ENCODE data around the gene SNRNP200.

DNA sequence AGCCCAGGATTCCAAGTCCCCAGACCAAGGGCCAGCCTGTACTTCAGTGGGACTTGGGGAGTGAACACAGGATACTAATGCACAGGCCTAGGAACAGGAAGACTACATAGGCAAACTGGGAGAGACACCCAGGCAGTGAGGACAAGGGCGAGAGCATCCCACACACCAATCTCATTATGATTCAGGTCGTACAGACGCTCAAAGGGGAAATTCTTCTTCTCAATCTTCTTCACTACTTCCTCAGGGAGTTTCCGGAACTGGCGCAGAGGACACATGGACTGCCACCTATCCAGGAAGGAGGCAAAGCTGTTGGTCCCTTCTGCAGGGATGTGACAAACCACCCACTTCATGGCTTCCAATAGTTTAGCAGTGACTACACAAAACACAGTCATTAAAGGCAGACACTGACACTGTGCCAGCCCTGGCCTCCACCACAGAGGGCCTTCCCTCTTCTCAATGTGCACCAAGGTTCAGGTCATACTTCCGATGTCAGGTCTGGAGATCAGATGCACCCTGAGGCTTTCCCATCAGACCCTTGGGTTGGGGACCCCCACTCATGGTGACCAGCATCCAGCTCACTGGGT, 18.0 kb downstream of the SNRNP200 start:
- TF ChIP-seq, protein P1, sequence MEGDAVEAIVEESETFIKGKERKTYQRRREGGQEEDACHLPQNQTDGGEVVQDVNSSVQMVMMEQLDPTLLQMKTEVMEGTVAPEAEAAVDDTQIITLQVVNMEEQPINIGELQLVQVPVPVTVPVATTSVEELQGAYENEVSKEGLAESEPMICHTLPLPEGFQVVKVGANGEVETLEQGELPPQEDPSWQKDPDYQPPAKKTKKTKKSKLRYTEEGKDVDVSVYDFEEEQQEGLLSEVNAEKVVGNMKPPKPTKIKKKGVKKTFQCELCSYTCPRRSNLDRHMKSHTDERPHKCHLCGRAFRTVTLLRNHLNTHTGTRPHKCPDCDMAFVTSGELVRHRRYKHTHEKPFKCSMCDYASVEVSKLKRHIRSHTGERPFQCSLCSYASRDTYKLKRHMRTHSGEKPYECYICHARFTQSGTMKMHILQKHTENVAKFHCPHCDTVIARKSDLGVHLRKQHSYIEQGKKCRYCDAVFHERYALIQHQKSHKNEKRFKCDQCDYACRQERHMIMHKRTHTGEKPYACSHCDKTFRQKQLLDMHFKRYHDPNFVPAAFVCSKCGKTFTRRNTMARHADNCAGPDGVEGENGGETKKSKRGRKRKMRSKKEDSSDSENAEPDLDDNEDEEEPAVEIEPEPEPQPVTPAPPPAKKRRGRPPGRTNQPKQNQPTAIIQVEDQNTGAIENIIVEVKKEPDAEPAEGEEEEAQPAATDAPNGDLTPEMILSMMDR (IDR thresholded peaks at IDR 0.05; ENCODE audit: insufficient read depth, low read length): no peak
- TF ChIP-seq GABPA (IDR thresholded peaks at IDR 0.05; ENCODE audit: low read depth) (no peak), POLR2AphosphoS5 (IDR thresholded peaks at IDR 0.05; ENCODE audit: low read depth) (no peak)
- TF ChIP-seq, protein P2, sequence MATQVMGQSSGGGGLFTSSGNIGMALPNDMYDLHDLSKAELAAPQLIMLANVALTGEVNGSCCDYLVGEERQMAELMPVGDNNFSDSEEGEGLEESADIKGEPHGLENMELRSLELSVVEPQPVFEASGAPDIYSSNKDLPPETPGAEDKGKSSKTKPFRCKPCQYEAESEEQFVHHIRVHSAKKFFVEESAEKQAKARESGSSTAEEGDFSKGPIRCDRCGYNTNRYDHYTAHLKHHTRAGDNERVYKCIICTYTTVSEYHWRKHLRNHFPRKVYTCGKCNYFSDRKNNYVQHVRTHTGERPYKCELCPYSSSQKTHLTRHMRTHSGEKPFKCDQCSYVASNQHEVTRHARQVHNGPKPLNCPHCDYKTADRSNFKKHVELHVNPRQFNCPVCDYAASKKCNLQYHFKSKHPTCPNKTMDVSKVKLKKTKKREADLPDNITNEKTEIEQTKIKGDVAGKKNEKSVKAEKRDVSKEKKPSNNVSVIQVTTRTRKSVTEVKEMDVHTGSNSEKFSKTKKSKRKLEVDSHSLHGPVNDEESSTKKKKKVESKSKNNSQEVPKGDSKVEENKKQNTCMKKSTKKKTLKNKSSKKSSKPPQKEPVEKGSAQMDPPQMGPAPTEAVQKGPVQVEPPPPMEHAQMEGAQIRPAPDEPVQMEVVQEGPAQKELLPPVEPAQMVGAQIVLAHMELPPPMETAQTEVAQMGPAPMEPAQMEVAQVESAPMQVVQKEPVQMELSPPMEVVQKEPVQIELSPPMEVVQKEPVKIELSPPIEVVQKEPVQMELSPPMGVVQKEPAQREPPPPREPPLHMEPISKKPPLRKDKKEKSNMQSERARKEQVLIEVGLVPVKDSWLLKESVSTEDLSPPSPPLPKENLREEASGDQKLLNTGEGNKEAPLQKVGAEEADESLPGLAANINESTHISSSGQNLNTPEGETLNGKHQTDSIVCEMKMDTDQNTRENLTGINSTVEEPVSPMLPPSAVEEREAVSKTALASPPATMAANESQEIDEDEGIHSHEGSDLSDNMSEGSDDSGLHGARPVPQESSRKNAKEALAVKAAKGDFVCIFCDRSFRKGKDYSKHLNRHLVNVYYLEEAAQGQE (IDR thresholded peaks at IDR 0.05; ENCODE audit: insufficient replicate concordance, low read depth): no peak

Data from HL-60 (cell line).